Neural cell (in vitro differentiated cells): ENCODE data around the gene PHF5A. TPM values are rescaled to one million over a fixed set of nuclear protein-coding genes. Genes with fewer than 3 reads are reported as not detected.

Experiments
- H2AFZ ChIP-seq: fragments of 200-600, 300-800 bp; sonication (generic), shearing (Covaris generic); 2 replicates; pipeline ENCODE4 v1.6.0; 2014; ENCODE audit warnings: low read depth, mild to moderate bottlenecking, antibody characterized with exemption, low read length, moderate library complexity
- H3F3A ChIP-seq: fragments of 200-600 bp; shearing (Covaris generic); 2 replicates; pipeline ENCODE4 v1.6.1; 2016; ENCODE audit warnings: mild to moderate bottlenecking, moderate library complexity, mixed read lengths, antibody characterized with exemption, low read length; ENCODE audit not compliant: insufficient read depth, poor library complexity, severe bottlenecking
- H3K27ac ChIP-seq: fragments of 200-600, 300-800 bp; sonication (generic), shearing (Covaris generic); 2 replicates; pipeline ENCODE4 v1.5.1; 2014; ENCODE audit warnings: mild to moderate bottlenecking, low read length, moderate library complexity
- H3K27me3 ChIP-seq: fragments of 300-800, 200-600 bp; sonication (generic), shearing (Covaris generic); 2 replicates; pipeline ENCODE4 v1.6.0; 2014; ENCODE audit warnings: mild to moderate bottlenecking, low read depth, low read length, moderate library complexity; ENCODE audit not compliant: insufficient read depth
- H3K36me3 ChIP-seq: fragments of 300-800, 200-600 bp; sonication (generic), shearing (Covaris generic); 2 replicates; pipeline ENCODE4 v1.5.1; 2014; ENCODE audit warnings: mild to moderate bottlenecking, antibody characterized with exemption, low read length, moderate library complexity; ENCODE audit not compliant: insufficient read depth
- H3K4me2 ChIP-seq: fragments of 300-800, 200-600 bp; sonication (generic), shearing (Covaris generic); 2 replicates; pipeline ENCODE4 v1.6.0; 2014; ENCODE audit warnings: mild to moderate bottlenecking, low read length
- H3K4me3 ChIP-seq: fragments of 300-800, 200-600 bp; sonication (generic), shearing (Covaris generic); 2 replicates; pipeline ENCODE4 v1.5.1; 2014; ENCODE audit warnings: mild to moderate bottlenecking, low read length, moderate library complexity
- H3K79me2 ChIP-seq: fragments of 200-600 bp; shearing (Covaris generic); replicated peaks from 2 replicates; pipeline ENCODE4 v1.6.0; 2014; ENCODE audit warnings: mild to moderate bottlenecking, low read length, moderate library complexity; ENCODE audit not compliant: insufficient read depth
- H3K9ac ChIP-seq: fragments of 300-800, 200-600 bp; sonication (generic), shearing (Covaris generic); 2 replicates; pipeline ENCODE4 v1.6.1; 2016; ENCODE audit warnings: mild to moderate bottlenecking, low read length, mixed read lengths
- H3K9me2 ChIP-seq: fragments of 200-600 bp; shearing (Covaris generic); 2 replicates; pipeline ENCODE4 v1.6.1; 2016; ENCODE audit warnings: mild to moderate bottlenecking, low read length, mixed read lengths; ENCODE audit not compliant: insufficient read depth
- H3K9me3 ChIP-seq: fragments of 200-600, 300-800 bp; sonication (generic), shearing (Covaris generic); 2 replicates; pipeline ENCODE4 v1.6.1; 2016; ENCODE audit warnings: mild to moderate bottlenecking, mixed run types, low read length, moderate library complexity, mixed read lengths
- H4K20me1 ChIP-seq: fragments of 200-600 bp; shearing (Covaris generic); 2 replicates; pipeline ENCODE4 v1.6.1; 2016; ENCODE audit warnings: mild to moderate bottlenecking, mixed run types; ENCODE audit not compliant: insufficient read depth
- CTCF ChIP-seq: fragments of 450-650 bp; IDR thresholded peaks from 2 replicates; pipeline ENCODE4 v1.5.1; 2014; ENCODE audit warnings: antibody characterized with exemption, mild to moderate bottlenecking, moderate library complexity; ENCODE audit not compliant: poor library complexity, severe bottlenecking
- EP300 ChIP-seq: fragments of 450-650 bp; conservative IDR thresholded peaks from 2 replicates; pipeline ENCODE4 v1.6.1; 2014; ENCODE audit warnings: antibody characterized with exemption, mild to moderate bottlenecking, moderate library complexity; ENCODE audit not compliant: poor library complexity, severe bottlenecking
- EZH2 ChIP-seq: fragments of 200-600, 300-800 bp; shearing (Covaris generic), sonication (generic); IDR thresholded peaks from 2 replicates; pipeline ENCODE4 v1.6.1; 2014; ENCODE audit warnings: antibody characterized with exemption, low read length, borderline replicate concordance, mild to moderate bottlenecking; ENCODE audit not compliant: insufficient read depth, poor library complexity, severe bottlenecking
- MXI1 ChIP-seq: fragments of 450-650 bp; conservative IDR thresholded peaks from 2 replicates; pipeline ENCODE4 v1.6.1; 2014; ENCODE audit warnings: antibody characterized with exemption, mild to moderate bottlenecking; ENCODE audit not compliant: poor library complexity, severe bottlenecking
- POLR2AphosphoS5 ChIP-seq: IDR thresholded peaks from 2 replicates; pipeline ENCODE4 v1.6.1; 2012
- RAD21 ChIP-seq: fragments of 450-650 bp; conservative IDR thresholded peaks from 2 replicates; pipeline ENCODE4 v1.6.1; 2014; ENCODE audit warnings: antibody characterized with exemption, mild to moderate bottlenecking, moderate library complexity
- REST ChIP-seq: IDR thresholded peaks from 2 replicates; pipeline ENCODE4 v1.6.1; 2012; ENCODE audit warnings: borderline replicate concordance
- SMC3 ChIP-seq: fragments of 450-650 bp; conservative IDR thresholded peaks from 2 replicates; pipeline ENCODE4 v1.6.1; 2014; ENCODE audit warnings: antibody characterized with exemption, mild to moderate bottlenecking, moderate library complexity; ENCODE audit not compliant: poor library complexity
- TAF1 ChIP-seq: IDR thresholded peaks from 2 replicates; pipeline ENCODE4 v1.6.1; 2012; ENCODE audit warnings: low read depth
- polyA plus RNA-seq: library from polyadenylated mRNA; depleted of rRNA; stranded (reverse); fragments of >200 nt; gene quantifications from 2 replicates; pipeline ENCODE4 v1.2.3, GENCODE V29; 2014

The PHF5A gene
- polyA plus RNA-seq, 1 donor from 2014 or later = 148 TPM

GRCh38 chr22:41511521-41511968, 43.1 kb upstream of the PHF5A start:
- no peak overlapping the region for H3K4me2 ChIP-seq
- H3K9me3 ChIP-seq = no peaks in the 10 kb centered on the region
- no peaks in the 10 kb centered on the region for H3F3A ChIP-seq
- H3K36me3 ChIP-seq = no peaks in the 10 kb centered on the region
- no peak overlapping the region for H3K27ac ChIP-seq
- TF ChIP-seq EZH2 = no peak
- H3K9ac ChIP-seq = no peak overlapping the region
- no peak overlapping the region for H3K4me3 ChIP-seq
- no peak overlapping the region for H2AFZ ChIP-seq
- H3K79me2 ChIP-seq = no peaks in the 10 kb centered on the region
- H4K20me1 ChIP-seq = no peaks in the 10 kb centered on the region
- no peaks in the 10 kb centered on the region for H3K27me3 ChIP-seq
- H3K9me2 ChIP-seq = no peaks in the 10 kb centered on the region

- Histone ChIP-seq H3K4me3 (no peak overlapping the region), H3K9me3 (no peaks in the 10 kb centered on the region), H3K79me2 (no peaks in the 10 kb centered on the region), H4K20me1 (no peaks in the 10 kb centered on the region), H2AFZ (no peak overlapping the region), H3K27ac (no peak overlapping the region), H3K4me2 (no peak overlapping the region), H3K9me2 (no peaks in the 10 kb centered on the region), H3K27me3 (no peaks in the 10 kb centered on the region), H3F3A (no peaks in the 10 kb centered on the region), H3K36me3 (no peaks in the 10 kb centered on the region), H3K9ac (no peak overlapping the region)
- no peak for TF ChIP-seq CTCF
- TF ChIP-seq SMC3 = no peak
- TF ChIP-seq REST = no peak
- no peak for TF ChIP-seq EP300
- no peak for TF ChIP-seq TAF1
- no peak for TF ChIP-seq EZH2
- TF ChIP-seq RAD21 = no peak
- no peak for TF ChIP-seq MXI1
- no peak for TF ChIP-seq POLR2AphosphoS5
These were observed 40.3 kb upstream of the PHF5A start for GRCh38 chr22:41508770-41509170.
